Left lung (tissue), 10 donors: ENCODE measurements around the gene JDP2. TPM values are rescaled to one million over a fixed set of nuclear protein-coding genes. Genes with fewer than 3 reads are reported as not detected.

Source experiments
- ATAC-seq: fragments of 200-7000 bp; cut with Tn5 transposase; one replicate; pipeline ENCODE4 v1.9.1; 2020; ENCODE audit warnings: moderate library complexity
- DNase-seq, 4 donors: peaks; one replicate each; pipeline ENCODE4 v3.0.0-alpha.2; 2013 to 2020
- H3K27ac ChIP-seq, 2 donors: fragments of 200-600 bp; sonication (generic) in 1 of 2; one replicate each; pipeline versions ENCODE4 v1.5.0 to v1.8.0; 2020 to 2021
- H3K27me3 ChIP-seq, 2 donors: fragments of 200-600 bp; sonication (generic) in 1 of 2; one replicate each; pipeline versions ENCODE4 v1.5.0 to v1.8.0; 2020 to 2021
- H3K36me3 ChIP-seq, 2 donors: fragments of 200-600 bp; sonication (generic) in 1 of 2; one replicate each; pipeline versions ENCODE4 v1.5.0 to v1.8.0; 2020 to 2021
- H3K4me1 ChIP-seq, 2 donors: fragments of 200-600 bp; one replicate each; pipeline ENCODE4 v1.8.0; 2021
- H3K4me3 ChIP-seq, 2 donors: fragments of 200-600 bp; sonication (generic) in 1 of 2; one replicate each; pipeline versions ENCODE4 v1.5.0 to v1.8.0; 2020 to 2021; ENCODE audit warnings: mild to moderate bottlenecking in 1 of 2
- H3K9me3 ChIP-seq, 2 donors: fragments of 200-600 bp; sonication (generic) in 1 of 2; one replicate each; pipeline versions ENCODE4 v1.5.0 to v1.8.0; 2020 to 2021
- CTCF ChIP-seq, 2 donors: fragments of 200-600 bp; sonication (generic) in 1 of 2; IDR thresholded peaks; one replicate each; pipeline versions ENCODE4 v1.5.0 to v1.8.0; 2021; ENCODE audit warnings: antibody characterized with exemption in 2 of 2
- intact Hi-C, 2 donors: fragments of 100-400 bp; cut with DNase I; formaldehyde crosslinking; loops; one replicate each; pipeline versions ENCODE4 v1.11.2 to v1.14.2; 2022
- polyA plus RNA-seq, 6 donors: library from polyadenylated mRNA; unstranded; fragments of 120-200 nt; gene quantifications; one replicate each; pipeline ENCODE4 v1.2.1, GENCODE V29; 2013; ENCODE audit not compliant: insufficient read length in 6 of 6
- total RNA-seq, 2 donors: library from RNA; stranded (reverse); fragmentation: NEBNext Ultra II Directional; extraction: Animal tissue kit (Norgen Biotek cat#: 25700); gene quantifications; one replicate each; pipeline ENCODE4 v1.2.1, GENCODE V29; 2021
- donor health status: DM: no; HTN: yes; CAD: no.
- donor health status: DM: no; HTN: no; CAD: no.

Gene JDP2
- total and polyA plus RNA-seq, 8 donors, result 20.3 to 57.6 (median 26.8) TPM

- no peaks in the 10 kb centered on the region for H3K27me3 ChIP-seq
- TF ChIP-seq CTCF (IDR thresholded peaks at IDR 0.05), result no peak
- DNase-seq, result peak in 1 of 4 donors; percentile 43
- no peak overlapping the region for H3K27ac ChIP-seq
- H3K4me3 ChIP-seq, result no peak overlapping the region
- peaks cover 0 to 15% of the 10 kb centered on the region in 2 donors for H3K9me3 ChIP-seq
- intact Hi-C loops, result no loop called here
- peaks cover 0 to 29% of the 10 kb centered on the region in 2 donors for H3K4me1 ChIP-seq
- no peaks in the 10 kb centered on the region for H3K36me3 ChIP-seq
- peak; percentile 86 for ATAC-seq
These were observed 86.3 kb downstream of the JDP2 start for GRCh38 chr14:75513911-75514672.

GRCh38 chr14:75514673-75515628 is 87.1 kb downstream of the JDP2 start:
- Histone ChIP-seq H3K36me3 (no peaks in the 10 kb centered on the region), H3K27me3 (no peaks in the 10 kb centered on the region), H3K27ac (peak overlapping the region in 1 of 2 donors; percentile 29), H3K4me3 (peak overlapping the region; percentile 21 to 26), H3K9me3 (peaks cover 0 to 15% of the 10 kb centered on the region in 2 donors), H3K4me1 (peaks cover 0 to 29% of the 10 kb centered on the region in 2 donors)
- TF ChIP-seq CTCF (IDR thresholded peaks at IDR 0.05), result no peak
- ATAC-seq, result peak; percentile 71
- peak in 2 of 4 donors; percentile 27 to 90 for DNase-seq
- intact Hi-C loops, result no loop called here

- peaks cover 0 to 29% of the 10 kb centered on the region in 2 donors for H3K4me1 ChIP-seq
- H3K9me3 ChIP-seq, result peaks cover 0 to 13% of the 10 kb centered on the region in 2 donors
- DNase-seq (no peak), ATAC-seq (peak; percentile 10)
- H3K36me3 ChIP-seq, result no peaks in the 10 kb centered on the region
- H3K4me3 ChIP-seq, result peak overlapping the region; percentile 21 to 26
- TF ChIP-seq CTCF (IDR thresholded peaks at IDR 0.05), result no peak
- peak overlapping the region in 1 of 2 donors; percentile 2 for H3K27ac ChIP-seq
- intact Hi-C loops, result no loop called here
- no peaks in the 10 kb centered on the region for H3K27me3 ChIP-seq
These were observed 87.8 kb downstream of the JDP2 start for GRCh38 chr14:75515629-75515996.

- H3K36me3 ChIP-seq, result no peaks in the 10 kb centered on the region
- peak in 1 of 2 donors; percentile 34 for TF ChIP-seq CTCF (IDR thresholded peaks at IDR 0.05)
- ATAC-seq, result no peak
- H3K4me1 ChIP-seq, result peaks cover 0 to 45% of the 10 kb centered on the region in 2 donors
- no peak for DNase-seq
- H3K27ac ChIP-seq, result no peak overlapping the region
- H3K9me3 ChIP-seq, result no peaks in the 10 kb centered on the region
- intact Hi-C loops, result no loop called here
- no peak overlapping the region for H3K4me3 ChIP-seq
- H3K27me3 ChIP-seq, result no peaks in the 10 kb centered on the region
These were observed 90.8 kb downstream of the JDP2 start for GRCh38 chr14:75518625-75519024.

GRCh38 chr14:75519394-75519793 is 91.6 kb downstream of the JDP2 start:
- no peak for TF ChIP-seq CTCF (IDR thresholded peaks at IDR 0.05)
- H3K4me3 ChIP-seq, result no peak overlapping the region
- no peak overlapping the region for H3K27ac ChIP-seq
- H3K36me3 ChIP-seq, result no peaks in the 10 kb centered on the region
- no peaks in the 10 kb centered on the region for H3K27me3 ChIP-seq
- H3K4me1 ChIP-seq, result peaks cover 0 to 49% of the 10 kb centered on the region in 2 donors
- no peaks in the 10 kb centered on the region for H3K9me3 ChIP-seq
- DNase-seq (no peak), ATAC-seq (no peak)
- intact Hi-C loops, result no loop called here
